HepG2 (cell line): ENCODE measurements around the gene FAM78A. TPM values are rescaled to one million over a fixed set of nuclear protein-coding genes. Genes with fewer than 3 reads are reported as not detected.
A peak's percentile ranks its signal among the peaks of the same experiment; 100 is the strongest.

ENCODE experiments used
- BORCS8-MEF2B ChIP-seq: sonication (generic); formaldehyde crosslinking; IDR thresholded peaks from 2 replicates; pipeline ENCODE4 v1.8.0; 2022; ENCODE audit warnings: mild to moderate bottlenecking, missing genetic modification reagents
- CERS6 ChIP-seq: sonication (generic); formaldehyde crosslinking; IDR thresholded peaks from 2 replicates; pipeline ENCODE4 v1.5.0; 2020; ENCODE audit warnings: missing genetic modification reagents
- CHD2 ChIP-seq: IDR thresholded peaks from 2 replicates; pipeline ENCODE4 v1.6.1; 2011; ENCODE audit warnings: low read depth, low read length, improper control_type of control experiment
- DNMT1 ChIP-seq: sonication (generic); formaldehyde crosslinking; IDR thresholded peaks from 2 replicates; pipeline ENCODE4 v1.5.1; 2020; ENCODE audit warnings: mild to moderate bottlenecking, missing genetic modification reagents
- HMG20A ChIP-seq: IDR thresholded peaks from 2 replicates; pipeline ENCODE4 v1.6.1; 2016; ENCODE audit warnings: borderline replicate concordance
- KAT8 ChIP-seq: IDR thresholded peaks from 2 replicates; pipeline ENCODE4 v1.6.1; 2016; ENCODE audit warnings: missing genetic modification reagents, missing compliant biosample characterization
- NPAS2 ChIP-seq: sonication (generic); formaldehyde crosslinking; IDR thresholded peaks from 2 replicates; pipeline ENCODE4 v1.8.0; 2022; ENCODE audit warnings: mild to moderate bottlenecking, missing genetic modification reagents, borderline replicate concordance
- SAP130 ChIP-seq: IDR thresholded peaks from 2 replicates; pipeline ENCODE4 v1.6.1; 2016; ENCODE audit warnings: low read depth
- TCF7 ChIP-seq: sonication (generic); IDR thresholded peaks from 2 replicates; pipeline ENCODE4 v1.6.1; 2016; ENCODE audit warnings: antibody characterized with exemption, low read depth
- TOPORS ChIP-seq: sonication (generic); formaldehyde crosslinking; IDR thresholded peaks from 2 replicates; pipeline ENCODE4 v1.8.0; 2023; ENCODE audit warnings: mild to moderate bottlenecking, missing genetic modification reagents
- YEATS2 ChIP-seq: sonication (generic); formaldehyde crosslinking; IDR thresholded peaks from 2 replicates; pipeline ENCODE4 v1.4.0; 2020; ENCODE audit warnings: missing genetic modification reagents, borderline replicate concordance
- ZFP62 ChIP-seq: sonication (generic); formaldehyde crosslinking; IDR thresholded peaks from 2 replicates; pipeline ENCODE4 v1.4.0; 2020; ENCODE audit warnings: missing genetic modification reagents
- ZNF225 ChIP-seq: sonication (generic); formaldehyde crosslinking; IDR thresholded peaks from 2 replicates; pipeline ENCODE4 v1.4.0; 2020; ENCODE audit warnings: mild to moderate bottlenecking, missing genetic modification reagents
- ZNF333 ChIP-seq: sonication (generic); formaldehyde crosslinking; IDR thresholded peaks from 2 replicates; pipeline ENCODE4 v1.4.0; 2020; ENCODE audit warnings: mild to moderate bottlenecking, missing genetic modification reagents, borderline replicate concordance
- ZNF382 ChIP-seq: sonication (generic); formaldehyde crosslinking; IDR thresholded peaks from 2 replicates; pipeline ENCODE4 v1.5.0; 2020; ENCODE audit warnings: missing genetic modification reagents, mild to moderate bottlenecking, borderline replicate concordance
- ZNF431 ChIP-seq: sonication (generic); formaldehyde crosslinking; IDR thresholded peaks from 2 replicates; pipeline ENCODE4 v1.9.0; 2022; ENCODE audit warnings: missing genetic modification reagents, low read depth, mild to moderate bottlenecking, borderline replicate concordance
- ZNF672 ChIP-seq: sonication (generic); formaldehyde crosslinking; IDR thresholded peaks from 2 replicates; pipeline ENCODE4 v1.8.1; 2022; ENCODE audit warnings: missing genetic modification reagents
- polyA plus RNA-seq, 8 experiments: library from polyadenylated mRNA; depleted of rRNA in 3 of 8; stranded (reverse) in 7 of 8; unstranded in 1 of 8; fragments of >200 nt; fragmentation: Illumina TruSeq in 4 of 8; extraction: Trizol in 4 of 8; gene quantifications; 2 replicates each; pipeline versions ENCODE4 v1.2.1 to v1.2.3, GENCODE V29; 2011 to 2016; ENCODE audit warnings: low read depth in 4 of 8, missing spikeins in 1 of 8, mixed read lengths in 1 of 8; ENCODE audit not compliant: insufficient read depth in 1 of 8
- total RNA-seq, 5 experiments: library from RNA; depleted of rRNA; stranded (reverse); fragments of >200 nt; fragmentation: Illumina TruSeq; extraction: Trizol; gene quantifications; 2 replicates each; pipeline ENCODE4 v1.2.3, GENCODE V29; 2016; ENCODE audit warnings: low read depth in 1 of 5
- TF ChIP-seq, protein P1 (sequence below): sonication (generic); formaldehyde crosslinking; IDR thresholded peaks from 2 replicates; pipeline ENCODE4 v1.8.1; 2022; ENCODE audit warnings: mild to moderate bottlenecking, missing genetic modification reagents
- TF ChIP-seq, protein P2 (sequence below): sonication (generic); formaldehyde crosslinking; IDR thresholded peaks from 2 replicates; pipeline ENCODE4 v1.9.0; 2021; ENCODE audit warnings: missing genetic modification reagents, borderline replicate concordance
- TF ChIP-seq, protein P3 (sequence below): IDR thresholded peaks from 2 replicates; pipeline ENCODE4 v1.6.1; 2016; ENCODE audit warnings: low read depth
- TF ChIP-seq, protein P4 (sequence below): sonication (generic); formaldehyde crosslinking; IDR thresholded peaks from 2 replicates; pipeline ENCODE4 v1.5.0; 2020; ENCODE audit warnings: missing genetic modification reagents

Gene FAM78A
- total and polyA plus RNA-seq, 2 of the 13 experiments (the other 11 are each of a cell fraction or from before 2014, with no cell fraction given) = 0.18 to 0.62 TPM

DNA sequence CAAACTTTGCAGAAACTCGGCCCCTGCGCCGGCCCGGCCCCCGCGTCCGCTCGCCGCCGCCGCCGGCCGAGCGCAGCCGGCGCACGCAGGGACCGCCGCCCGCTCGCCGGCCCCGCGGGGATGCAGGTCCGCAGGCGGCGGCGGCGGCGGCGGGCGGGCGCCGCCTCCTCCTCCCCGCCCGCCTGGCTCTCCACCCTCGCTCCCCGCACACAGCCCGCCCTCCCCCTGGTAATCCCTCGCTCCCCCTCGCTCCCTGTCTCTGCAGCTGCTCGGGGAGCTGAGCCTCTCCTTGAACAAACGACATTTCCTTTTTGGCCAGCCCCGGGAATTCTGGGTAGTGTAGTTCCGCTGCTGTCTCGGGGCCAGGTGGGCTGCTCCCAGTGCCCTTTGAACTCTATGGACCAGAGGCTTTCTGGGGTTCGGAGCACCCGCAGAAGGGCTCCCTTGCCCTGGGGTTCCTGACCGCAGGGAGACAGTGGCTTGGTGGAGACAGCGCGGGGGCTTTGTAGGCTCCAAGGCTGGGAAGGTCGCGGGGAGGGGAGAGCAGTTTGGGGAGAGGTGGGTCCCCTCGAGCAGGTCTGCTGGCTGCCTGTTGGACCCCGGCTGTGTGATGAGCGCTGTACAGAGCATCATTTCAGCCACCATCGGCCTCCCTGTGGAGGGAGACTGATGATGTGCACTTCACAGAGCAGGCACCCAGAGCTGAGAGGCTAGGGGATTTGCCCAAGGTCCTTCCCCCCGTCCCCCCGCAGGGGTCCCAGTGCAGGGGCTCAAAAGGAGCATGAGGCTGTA is 1.8 kb upstream of the FAM78A start (continued):
- no peak for TF ChIP-seq CERS6 (CRISPR knock-in tag)
- TF ChIP-seq ZFP62 (CRISPR knock-in tag) = no peak
- TF ChIP-seq, protein P1, sequence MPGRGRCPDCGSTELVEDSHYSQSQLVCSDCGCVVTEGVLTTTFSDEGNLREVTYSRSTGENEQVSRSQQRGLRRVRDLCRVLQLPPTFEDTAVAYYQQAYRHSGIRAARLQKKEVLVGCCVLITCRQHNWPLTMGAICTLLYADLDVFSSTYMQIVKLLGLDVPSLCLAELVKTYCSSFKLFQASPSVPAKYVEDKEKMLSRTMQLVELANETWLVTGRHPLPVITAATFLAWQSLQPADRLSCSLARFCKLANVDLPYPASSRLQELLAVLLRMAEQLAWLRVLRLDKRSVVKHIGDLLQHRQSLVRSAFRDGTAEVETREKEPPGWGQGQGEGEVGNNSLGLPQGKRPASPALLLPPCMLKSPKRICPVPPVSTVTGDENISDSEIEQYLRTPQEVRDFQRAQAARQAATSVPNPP (CRISPR knock-in tag) = no peak
- TF ChIP-seq, protein P2, sequence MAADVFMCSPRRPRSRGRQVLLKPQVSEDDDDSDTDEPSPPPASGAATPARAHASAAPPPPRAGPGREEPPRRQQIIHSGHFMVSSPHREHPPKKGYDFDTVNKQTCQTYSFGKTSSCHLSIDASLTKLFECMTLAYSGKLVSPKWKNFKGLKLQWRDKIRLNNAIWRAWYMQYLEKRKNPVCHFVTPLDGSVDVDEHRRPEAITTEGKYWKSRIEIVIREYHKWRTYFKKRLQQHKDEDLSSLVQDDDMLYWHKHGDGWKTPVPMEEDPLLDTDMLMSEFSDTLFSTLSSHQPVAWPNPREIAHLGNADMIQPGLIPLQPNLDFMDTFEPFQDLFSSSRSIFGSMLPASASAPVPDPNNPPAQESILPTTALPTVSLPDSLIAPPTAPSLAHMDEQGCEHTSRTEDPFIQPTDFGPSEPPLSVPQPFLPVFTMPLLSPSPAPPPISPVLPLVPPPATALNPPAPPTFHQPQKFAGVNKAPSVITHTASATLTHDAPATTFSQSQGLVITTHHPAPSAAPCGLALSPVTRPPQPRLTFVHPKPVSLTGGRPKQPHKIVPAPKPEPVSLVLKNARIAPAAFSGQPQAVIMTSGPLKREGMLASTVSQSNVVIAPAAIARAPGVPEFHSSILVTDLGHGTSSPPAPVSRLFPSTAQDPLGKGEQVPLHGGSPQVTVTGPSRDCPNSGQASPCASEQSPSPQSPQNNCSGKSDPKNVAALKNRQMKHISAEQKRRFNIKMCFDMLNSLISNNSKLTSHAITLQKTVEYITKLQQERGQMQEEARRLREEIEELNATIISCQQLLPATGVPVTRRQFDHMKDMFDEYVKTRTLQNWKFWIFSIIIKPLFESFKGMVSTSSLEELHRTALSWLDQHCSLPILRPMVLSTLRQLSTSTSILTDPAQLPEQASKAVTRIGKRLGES (CRISPR knock-in tag) = no peak
- no peak for TF ChIP-seq YEATS2 (CRISPR knock-in tag)
- no peak for TF ChIP-seq ZNF672 (CRISPR knock-in tag)
- TF ChIP-seq ZNF225 = peak; percentile 29; the same call in 1 of the 2 replicates
- TF ChIP-seq ZNF431 (CRISPR knock-in tag) = no peak
- no peak for TF ChIP-seq TOPORS (CRISPR knock-in tag)
- no peak for TF ChIP-seq TCF7
- no peak for TF ChIP-seq NPAS2
- TF ChIP-seq ZNF382 (CRISPR knock-in tag) = no peak
- TF ChIP-seq DNMT1 (CRISPR knock-in tag) = no peak
- TF ChIP-seq BORCS8-MEF2B (CRISPR knock-in tag) = no peak
- no peak for TF ChIP-seq CHD2
- TF ChIP-seq HMG20A = no peak
- TF ChIP-seq, protein P3, sequence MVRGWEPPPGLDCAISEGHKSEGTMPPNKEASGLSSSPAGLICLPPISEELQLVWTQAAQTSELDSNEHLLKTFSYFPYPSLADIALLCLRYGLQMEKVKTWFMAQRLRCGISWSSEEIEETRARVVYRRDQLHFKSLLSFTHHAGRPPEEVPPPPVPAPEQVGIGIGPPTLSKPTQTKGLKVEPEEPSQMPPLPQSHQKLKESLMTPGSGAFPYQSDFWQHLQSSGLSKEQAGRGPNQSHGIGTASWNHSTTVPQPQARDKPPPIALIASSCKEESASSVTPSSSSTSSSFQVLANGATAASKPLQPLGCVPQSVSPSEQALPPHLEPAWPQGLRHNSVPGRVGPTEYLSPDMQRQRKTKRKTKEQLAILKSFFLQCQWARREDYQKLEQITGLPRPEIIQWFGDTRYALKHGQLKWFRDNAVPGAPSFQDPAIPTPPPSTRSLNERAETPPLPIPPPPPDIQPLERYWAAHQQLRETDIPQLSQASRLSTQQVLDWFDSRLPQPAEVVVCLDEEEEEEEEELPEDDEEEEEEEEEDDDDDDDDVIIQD (CRISPR knock-in tag) = no peak
- TF ChIP-seq ZNF333 (CRISPR knock-in tag) = no peak
- 0 out of 2 replicates have a peak, but pooled peaks have one; percentile 40 for TF ChIP-seq SAP130 (CRISPR knock-in tag)
- TF ChIP-seq, protein P4, sequence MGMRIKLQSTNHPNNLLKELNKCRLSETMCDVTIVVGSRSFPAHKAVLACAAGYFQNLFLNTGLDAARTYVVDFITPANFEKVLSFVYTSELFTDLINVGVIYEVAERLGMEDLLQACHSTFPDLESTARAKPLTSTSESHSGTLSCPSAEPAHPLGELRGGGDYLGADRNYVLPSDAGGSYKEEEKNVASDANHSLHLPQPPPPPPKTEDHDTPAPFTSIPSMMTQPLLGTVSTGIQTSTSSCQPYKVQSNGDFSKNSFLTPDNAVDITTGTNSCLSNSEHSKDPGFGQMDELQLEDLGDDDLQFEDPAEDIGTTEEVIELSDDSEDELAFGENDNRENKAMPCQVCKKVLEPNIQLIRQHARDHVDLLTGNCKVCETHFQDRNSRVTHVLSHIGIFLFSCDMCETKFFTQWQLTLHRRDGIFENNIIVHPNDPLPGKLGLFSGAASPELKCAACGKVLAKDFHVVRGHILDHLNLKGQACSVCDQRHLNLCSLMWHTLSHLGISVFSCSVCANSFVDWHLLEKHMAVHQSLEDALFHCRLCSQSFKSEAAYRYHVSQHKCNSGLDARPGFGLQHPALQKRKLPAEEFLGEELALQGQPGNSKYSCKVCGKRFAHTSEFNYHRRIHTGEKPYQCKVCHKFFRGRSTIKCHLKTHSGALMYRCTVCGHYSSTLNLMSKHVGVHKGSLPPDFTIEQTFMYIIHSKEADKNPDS (CRISPR knock-in tag) = no peak
- peak; percentile 16; the same call in 1 of the 2 replicates for TF ChIP-seq KAT8 (CRISPR knock-in tag)
